ENCODE data around the gene GSTO1. TPM values are rescaled to one million over a fixed set of nuclear protein-coding genes. Genes with fewer than 3 reads are reported as not detected.
A peak's percentile ranks its signal among the peaks of the same experiment; 100 is the strongest.

GSTO1 gene
- total and polyA plus RNA-seq, 2 of the 13 experiments (the other 11 are each of a cell fraction or from before 2014, with no cell fraction given) = 228 to 300 TPM

DNA sequence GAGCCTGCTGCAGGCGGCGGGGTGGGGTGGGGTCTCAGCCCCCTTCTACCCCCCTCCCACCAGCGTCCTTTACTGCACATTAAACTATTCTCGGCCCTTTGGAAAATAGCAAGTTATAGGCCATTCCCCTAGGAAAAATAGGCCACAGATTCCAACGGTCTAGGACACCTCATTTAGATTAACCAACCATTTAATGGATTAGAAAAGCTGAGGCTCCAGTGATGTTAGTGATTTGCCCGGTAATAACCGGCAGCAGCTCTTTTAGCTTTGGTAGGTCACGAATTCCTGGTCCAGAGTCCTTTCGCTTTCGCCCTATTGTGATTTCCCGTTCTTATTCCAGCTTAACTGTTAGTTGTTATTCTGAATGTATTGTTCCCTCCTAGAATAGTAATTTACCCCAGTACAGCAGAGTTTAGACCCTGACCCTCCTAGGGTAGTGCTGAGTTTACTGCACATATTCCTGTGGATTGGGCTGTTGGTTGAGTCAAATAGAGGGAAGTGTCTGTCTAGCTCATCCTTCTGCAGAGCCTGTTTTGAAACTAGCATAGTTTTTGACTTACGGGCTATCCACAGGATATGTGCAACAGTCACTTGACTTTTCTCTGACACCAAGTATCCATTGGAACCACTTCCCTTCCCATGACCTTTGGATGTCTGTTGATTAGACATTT, 754 bp downstream of the GSTO1 start (continued):
- TF ChIP-seq, protein P1, sequence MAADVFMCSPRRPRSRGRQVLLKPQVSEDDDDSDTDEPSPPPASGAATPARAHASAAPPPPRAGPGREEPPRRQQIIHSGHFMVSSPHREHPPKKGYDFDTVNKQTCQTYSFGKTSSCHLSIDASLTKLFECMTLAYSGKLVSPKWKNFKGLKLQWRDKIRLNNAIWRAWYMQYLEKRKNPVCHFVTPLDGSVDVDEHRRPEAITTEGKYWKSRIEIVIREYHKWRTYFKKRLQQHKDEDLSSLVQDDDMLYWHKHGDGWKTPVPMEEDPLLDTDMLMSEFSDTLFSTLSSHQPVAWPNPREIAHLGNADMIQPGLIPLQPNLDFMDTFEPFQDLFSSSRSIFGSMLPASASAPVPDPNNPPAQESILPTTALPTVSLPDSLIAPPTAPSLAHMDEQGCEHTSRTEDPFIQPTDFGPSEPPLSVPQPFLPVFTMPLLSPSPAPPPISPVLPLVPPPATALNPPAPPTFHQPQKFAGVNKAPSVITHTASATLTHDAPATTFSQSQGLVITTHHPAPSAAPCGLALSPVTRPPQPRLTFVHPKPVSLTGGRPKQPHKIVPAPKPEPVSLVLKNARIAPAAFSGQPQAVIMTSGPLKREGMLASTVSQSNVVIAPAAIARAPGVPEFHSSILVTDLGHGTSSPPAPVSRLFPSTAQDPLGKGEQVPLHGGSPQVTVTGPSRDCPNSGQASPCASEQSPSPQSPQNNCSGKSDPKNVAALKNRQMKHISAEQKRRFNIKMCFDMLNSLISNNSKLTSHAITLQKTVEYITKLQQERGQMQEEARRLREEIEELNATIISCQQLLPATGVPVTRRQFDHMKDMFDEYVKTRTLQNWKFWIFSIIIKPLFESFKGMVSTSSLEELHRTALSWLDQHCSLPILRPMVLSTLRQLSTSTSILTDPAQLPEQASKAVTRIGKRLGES (CRISPR knock-in tag; IDR thresholded peaks at IDR 0.05; ENCODE audit: borderline replicate concordance) = no peak
- 0 out of 2 replicates have a peak, but pooled peaks have one; percentile 27 for TF ChIP-seq RBFOX2 (IDR thresholded peaks at IDR 0.05; ENCODE audit: low read depth, low read length)
- TF ChIP-seq RXRA (CRISPR knock-in tag; IDR thresholded peaks at IDR 0.05) = no peak
- TF ChIP-seq, protein P2, sequence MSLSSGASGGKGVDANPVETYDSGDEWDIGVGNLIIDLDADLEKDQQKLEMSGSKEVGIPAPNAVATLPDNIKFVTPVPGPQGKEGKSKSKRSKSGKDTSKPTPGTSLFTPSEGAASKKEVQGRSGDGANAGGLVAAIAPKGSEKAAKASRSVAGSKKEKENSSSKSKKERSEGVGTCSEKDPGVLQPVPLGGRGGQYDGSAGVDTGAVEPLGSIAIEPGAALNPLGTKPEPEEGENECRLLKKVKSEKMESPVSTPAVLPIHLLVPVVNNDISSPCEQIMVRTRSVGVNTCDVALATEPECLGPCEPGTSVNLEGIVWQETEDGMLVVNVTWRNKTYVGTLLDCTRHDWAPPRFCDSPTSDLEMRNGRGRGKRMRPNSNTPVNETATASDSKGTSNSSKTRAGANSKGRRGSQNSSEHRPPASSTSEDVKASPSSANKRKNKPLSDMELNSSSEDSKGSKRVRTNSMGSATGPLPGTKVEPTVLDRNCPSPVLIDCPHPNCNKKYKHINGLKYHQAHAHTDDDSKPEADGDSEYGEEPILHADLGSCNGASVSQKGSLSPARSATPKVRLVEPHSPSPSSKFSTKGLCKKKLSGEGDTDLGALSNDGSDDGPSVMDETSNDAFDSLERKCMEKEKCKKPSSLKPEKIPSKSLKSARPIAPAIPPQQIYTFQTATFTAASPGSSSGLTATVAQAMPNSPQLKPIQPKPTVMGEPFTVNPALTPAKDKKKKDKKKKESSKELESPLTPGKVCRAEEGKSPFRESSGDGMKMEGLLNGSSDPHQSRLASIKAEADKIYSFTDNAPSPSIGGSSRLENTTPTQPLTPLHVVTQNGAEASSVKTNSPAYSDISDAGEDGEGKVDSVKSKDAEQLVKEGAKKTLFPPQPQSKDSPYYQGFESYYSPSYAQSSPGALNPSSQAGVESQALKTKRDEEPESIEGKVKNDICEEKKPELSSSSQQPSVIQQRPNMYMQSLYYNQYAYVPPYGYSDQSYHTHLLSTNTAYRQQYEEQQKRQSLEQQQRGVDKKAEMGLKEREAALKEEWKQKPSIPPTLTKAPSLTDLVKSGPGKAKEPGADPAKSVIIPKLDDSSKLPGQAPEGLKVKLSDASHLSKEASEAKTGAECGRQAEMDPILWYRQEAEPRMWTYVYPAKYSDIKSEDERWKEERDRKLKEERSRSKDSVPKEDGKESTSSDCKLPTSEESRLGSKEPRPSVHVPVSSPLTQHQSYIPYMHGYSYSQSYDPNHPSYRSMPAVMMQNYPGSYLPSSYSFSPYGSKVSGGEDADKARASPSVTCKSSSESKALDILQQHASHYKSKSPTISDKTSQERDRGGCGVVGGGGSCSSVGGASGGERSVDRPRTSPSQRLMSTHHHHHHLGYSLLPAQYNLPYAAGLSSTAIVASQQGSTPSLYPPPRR (CRISPR knock-in tag; IDR thresholded peaks at IDR 0.05; ENCODE audit: borderline replicate concordance) = no peak
- no peak for TF ChIP-seq KAT7 (CRISPR knock-in tag; IDR thresholded peaks at IDR 0.05; ENCODE audit: borderline replicate concordance)
- TF ChIP-seq, protein P3, sequence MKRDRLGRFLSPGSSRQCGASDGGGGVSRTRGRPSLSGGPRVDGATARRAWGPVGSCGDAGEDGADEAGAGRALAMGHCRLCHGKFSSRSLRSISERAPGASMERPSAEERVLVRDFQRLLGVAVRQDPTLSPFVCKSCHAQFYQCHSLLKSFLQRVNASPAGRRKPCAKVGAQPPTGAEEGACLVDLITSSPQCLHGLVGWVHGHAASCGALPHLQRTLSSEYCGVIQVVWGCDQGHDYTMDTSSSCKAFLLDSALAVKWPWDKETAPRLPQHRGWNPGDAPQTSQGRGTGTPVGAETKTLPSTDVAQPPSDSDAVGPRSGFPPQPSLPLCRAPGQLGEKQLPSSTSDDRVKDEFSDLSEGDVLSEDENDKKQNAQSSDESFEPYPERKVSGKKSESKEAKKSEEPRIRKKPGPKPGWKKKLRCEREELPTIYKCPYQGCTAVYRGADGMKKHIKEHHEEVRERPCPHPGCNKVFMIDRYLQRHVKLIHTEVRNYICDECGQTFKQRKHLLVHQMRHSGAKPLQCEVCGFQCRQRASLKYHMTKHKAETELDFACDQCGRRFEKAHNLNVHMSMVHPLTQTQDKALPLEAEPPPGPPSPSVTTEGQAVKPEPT (CRISPR knock-in tag; IDR thresholded peaks at IDR 0.05; ENCODE audit: low read depth) = no peak
- no peak for TF ChIP-seq ZNF30 (CRISPR knock-in tag; IDR thresholded peaks at IDR 0.05)
- TF ChIP-seq, protein P4, sequence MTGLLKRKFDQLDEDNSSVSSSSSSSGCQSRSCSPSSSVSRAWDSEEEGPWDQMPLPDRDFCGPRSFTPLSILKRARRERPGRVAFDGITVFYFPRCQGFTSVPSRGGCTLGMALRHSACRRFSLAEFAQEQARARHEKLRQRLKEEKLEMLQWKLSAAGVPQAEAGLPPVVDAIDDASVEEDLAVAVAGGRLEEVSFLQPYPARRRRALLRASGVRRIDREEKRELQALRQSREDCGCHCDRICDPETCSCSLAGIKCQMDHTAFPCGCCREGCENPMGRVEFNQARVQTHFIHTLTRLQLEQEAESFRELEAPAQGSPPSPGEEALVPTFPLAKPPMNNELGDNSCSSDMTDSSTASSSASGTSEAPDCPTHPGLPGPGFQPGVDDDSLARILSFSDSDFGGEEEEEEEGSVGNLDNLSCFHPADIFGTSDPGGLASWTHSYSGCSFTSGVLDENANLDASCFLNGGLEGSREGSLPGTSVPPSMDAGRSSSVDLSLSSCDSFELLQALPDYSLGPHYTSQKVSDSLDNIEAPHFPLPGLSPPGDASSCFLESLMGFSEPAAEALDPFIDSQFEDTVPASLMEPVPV (CRISPR knock-in tag; IDR thresholded peaks at IDR 0.05) = 0 out of 2 replicates have a peak, but pooled peaks have one; percentile 5
- TF ChIP-seq, protein P5, sequence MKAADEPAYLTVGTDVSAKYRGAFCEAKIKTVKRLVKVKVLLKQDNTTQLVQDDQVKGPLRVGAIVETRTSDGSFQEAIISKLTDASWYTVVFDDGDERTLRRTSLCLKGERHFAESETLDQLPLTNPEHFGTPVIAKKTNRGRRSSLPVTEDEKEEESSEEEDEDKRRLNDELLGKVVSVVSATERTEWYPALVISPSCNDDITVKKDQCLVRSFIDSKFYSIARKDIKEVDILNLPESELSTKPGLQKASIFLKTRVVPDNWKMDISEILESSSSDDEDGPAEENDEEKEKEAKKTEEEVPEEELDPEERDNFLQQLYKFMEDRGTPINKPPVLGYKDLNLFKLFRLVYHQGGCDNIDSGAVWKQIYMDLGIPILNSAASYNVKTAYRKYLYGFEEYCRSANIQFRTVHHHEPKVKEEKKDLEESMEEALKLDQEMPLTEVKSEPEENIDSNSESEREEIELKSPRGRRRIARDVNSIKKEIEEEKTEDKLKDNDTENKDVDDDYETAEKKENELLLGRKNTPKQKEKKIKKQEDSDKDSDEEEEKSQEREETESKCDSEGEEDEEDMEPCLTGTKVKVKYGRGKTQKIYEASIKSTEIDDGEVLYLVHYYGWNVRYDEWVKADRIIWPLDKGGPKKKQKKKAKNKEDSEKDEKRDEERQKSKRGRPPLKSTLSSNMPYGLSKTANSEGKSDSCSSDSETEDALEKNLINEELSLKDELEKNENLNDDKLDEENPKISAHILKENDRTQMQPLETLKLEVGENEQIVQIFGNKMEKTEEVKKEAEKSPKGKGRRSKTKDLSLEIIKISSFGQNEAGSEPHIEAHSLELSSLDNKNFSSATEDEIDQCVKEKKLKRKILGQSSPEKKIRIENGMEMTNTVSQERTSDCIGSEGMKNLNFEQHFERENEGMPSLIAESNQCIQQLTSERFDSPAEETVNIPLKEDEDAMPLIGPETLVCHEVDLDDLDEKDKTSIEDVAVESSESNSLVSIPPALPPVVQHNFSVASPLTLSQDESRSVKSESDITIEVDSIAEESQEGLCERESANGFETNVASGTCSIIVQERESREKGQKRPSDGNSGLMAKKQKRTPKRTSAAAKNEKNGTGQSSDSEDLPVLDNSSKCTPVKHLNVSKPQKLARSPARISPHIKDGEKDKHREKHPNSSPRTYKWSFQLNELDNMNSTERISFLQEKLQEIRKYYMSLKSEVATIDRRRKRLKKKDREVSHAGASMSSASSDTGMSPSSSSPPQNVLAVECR (CRISPR knock-in tag; IDR thresholded peaks at IDR 0.05; ENCODE audit: borderline replicate concordance) = peak; percentile 43; the same call in 1 of the 2 replicates
- no peak for TF ChIP-seq IRF2 (CRISPR knock-in tag; IDR thresholded peaks at IDR 0.05)
- peak; percentile 33; the same call in 1 of the 2 replicates for TF ChIP-seq ATF1 (CRISPR knock-in tag; IDR thresholded peaks at IDR 0.05)
- no peak; the same call in 1 of the 2 replicates for TF ChIP-seq ZNF878 (CRISPR knock-in tag; IDR thresholded peaks at IDR 0.05)

Data from HepG2 (cell line).